ENCODE results near the gene ATP13A1. TPM values are rescaled to one million over a fixed set of nuclear protein-coding genes. Genes with fewer than 3 reads are reported as not detected.
"Not testable (repeated sequence)": the region's sequence is repeated elsewhere in the genome, so short reads cannot be mapped to it uniquely, and the experiment has no call there.

Gene ATP13A1
- 28.9 TPM for total RNA-seq

GRCh38 chr19:19663256-19664120, at the start of gene ATP13A1:
Gene ATP13A1 (minus strand): TSS chr19:19663676. CDS start chr19:19663666, 10 bp downstream.
- ATAC-seq = peak; percentile 93

- no peak for ATAC-seq
These were observed 48.7 kb upstream of the ATP13A1 start for GRCh38 chr19:19711934-19712828.

GRCh38 chr19:19711306-19711933, 47.9 kb upstream of the ATP13A1 start:
- no peak for ATAC-seq

DNA sequence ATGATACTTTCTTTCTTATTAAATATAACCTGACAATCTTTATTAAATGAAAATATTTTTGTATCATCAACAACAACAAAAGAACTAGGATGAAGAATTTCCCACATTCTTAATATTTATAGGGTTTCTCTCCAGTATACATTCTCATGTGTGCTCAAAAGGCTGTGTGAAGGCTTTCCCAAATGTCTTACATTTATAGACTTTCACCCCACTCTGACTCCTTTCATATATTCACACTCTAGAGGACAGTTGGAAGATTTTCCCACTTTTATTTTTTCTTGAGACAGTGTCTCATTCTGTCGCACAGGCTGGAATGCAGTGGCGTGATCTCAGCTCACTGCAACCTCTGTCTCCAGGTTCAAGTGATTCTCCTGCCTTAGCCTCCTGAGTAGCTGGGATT, 47.0 kb upstream of the ATP13A1 start:
- no peak for ATAC-seq

GRCh38 chr19:19704836-19705235, 41.4 kb upstream of the ATP13A1 start:
- ATAC-seq = no peak

DNA sequence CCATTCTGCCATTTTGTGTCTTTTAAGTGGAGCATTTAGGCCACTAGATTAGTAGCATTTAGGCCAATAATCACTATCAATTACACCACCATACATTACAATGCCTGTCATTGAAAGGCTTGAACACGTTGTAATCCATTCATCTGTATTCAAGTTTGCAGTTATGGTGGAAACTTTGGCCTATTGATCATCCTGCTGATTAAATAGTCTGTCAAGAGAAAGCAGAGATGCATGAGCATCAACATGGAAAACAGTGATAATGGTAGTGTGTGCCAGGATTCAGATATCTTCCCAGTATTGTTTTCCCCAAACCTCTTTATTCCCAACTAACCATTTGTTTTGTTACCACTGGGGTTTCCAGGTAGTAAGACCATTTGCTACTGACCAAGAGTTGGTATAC, 37.0 kb upstream of the ATP13A1 start:
- not testable (repeated sequence) for ATAC-seq

- ATAC-seq = no peak
These were observed 34.1 kb upstream of the ATP13A1 start for GRCh38 chr19:19697589-19697988.

- ATAC-seq = no peak
These were observed 32.9 kb upstream of the ATP13A1 start for GRCh38 chr19:19696386-19696785.

GRCh38 chr19:19691683-19692082, 28.2 kb upstream of the ATP13A1 start:
- ATAC-seq = no peak

DNA sequence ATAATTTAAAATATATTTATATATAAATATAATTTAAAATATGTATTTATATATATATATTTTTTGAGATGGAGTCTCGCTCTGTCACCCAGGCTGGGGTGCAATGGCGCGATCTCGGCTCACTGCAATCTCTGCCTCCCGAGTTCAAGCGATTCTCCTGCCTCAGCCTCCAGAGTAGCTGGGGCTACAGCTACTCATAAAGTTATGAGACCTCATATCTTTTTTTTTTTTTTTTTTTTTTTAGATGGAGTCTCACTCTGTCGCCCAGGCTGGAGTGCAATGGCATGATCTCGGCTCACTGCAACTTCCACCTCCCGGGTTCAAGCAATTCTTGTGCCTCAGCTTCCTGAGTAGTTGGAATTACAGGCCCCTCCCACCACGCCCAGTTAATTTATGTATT, 25.5 kb upstream of the ATP13A1 start:
- ATAC-seq = not testable (repeated sequence)

DNA sequence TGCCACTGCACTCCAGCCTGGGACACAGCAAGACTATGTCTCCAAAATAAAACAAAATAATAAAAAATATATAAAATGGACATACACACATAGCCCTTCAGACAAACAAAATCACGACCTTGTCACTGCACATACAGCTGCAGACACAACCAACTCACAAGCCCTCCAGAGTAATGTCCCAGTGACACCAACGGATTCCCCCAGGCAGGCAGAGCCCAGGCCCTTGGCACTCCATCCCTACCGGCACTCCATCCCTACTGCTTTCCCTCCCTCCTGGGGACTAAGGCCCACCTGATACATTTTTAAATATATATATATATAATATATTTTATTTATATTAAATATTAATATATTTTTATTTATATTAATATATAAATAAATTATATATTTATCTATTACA, 23.6 kb upstream of the ATP13A1 start:
- ATAC-seq = no peak

- no peak for ATAC-seq
These were observed 23.1 kb upstream of the ATP13A1 start for GRCh38 chr19:19686580-19686979.

- ATAC-seq = not testable (repeated sequence)
These were observed 22.6 kb upstream of the ATP13A1 start for GRCh38 chr19:19686119-19686518.

- ATAC-seq = no peak
These were observed 15.9 kb upstream of the ATP13A1 start for GRCh38 chr19:19679176-19680073.

GRCh38 chr19:19677579-19677978, 14.1 kb upstream of the ATP13A1 start:
- ATAC-seq = peak; percentile 13

DNA sequence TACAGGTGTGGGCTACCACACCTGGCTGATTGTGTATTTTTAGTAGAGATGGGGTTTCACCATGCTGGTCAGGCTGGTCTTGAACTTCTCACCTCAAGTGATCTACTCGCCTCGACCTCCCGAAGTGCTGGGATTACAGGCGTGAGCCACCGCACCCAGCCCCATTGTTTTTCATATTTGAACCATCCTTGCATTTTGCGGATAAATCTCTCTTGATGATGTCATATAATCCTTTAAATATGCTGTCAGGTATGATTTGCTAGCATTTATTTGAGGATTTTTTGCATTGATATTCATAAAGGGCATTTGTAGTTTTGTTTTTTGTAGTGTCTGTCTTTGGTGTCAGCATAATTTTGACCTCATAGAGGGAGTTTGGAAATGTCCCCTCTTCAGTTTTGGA, 10.8 kb upstream of the ATP13A1 start:
- no peak for ATAC-seq

DNA sequence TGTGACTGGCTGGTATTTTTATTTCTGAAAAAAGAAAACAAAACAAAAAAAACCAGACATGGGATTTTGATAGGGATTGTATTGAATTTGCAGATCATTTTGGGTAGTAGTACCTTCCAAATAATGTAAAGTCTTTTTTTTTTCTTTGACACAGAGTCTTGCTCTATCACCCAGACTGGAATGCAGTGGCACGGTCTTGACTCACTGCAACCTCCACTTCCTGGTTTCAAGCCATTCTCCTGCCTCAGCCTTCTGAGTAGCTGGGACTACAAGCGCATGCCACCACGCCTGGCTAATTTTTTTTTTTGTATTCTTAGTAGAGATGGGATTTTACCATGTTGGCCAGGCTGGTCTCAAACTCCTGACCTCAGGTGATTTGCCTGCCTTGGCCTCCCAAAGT, 9.3 kb upstream of the ATP13A1 start:
- no peak for ATAC-seq

DNA sequence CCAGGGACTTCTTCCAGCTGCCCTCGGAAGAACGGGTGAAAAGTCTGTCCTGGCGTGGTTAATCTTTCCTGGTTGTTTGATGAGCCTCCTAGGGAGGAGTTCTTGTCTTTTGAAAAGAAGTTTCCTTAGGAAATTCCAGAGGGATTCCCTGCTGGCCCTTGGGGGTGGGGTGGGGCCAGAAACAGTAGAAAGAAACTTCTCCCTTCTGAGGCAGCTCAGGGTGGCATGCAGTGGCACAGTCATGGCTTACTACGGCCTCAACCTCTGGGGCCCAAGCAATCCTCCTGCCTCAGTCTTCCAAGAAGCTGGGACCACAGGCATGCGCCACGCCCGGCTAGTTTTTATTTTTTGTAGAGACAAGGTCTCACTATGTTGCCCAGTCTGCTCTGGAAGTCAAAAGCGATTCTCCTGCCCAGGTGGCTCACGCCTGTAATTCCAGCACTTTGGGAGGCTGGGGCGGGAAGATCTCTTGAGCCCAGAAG, 6.6 kb upstream of the ATP13A1 start:
- no peak for ATAC-seq

GRCh38 chr19:19668230-19669012, 4.9 kb upstream of the ATP13A1 start, which contains the start of gene ZNF101:
Gene ZNF101 (plus strand): TSS chr19:19668839. CDS start chr19:19668964, 125 bp downstream.
- peak; percentile 76 for ATAC-seq

- ATAC-seq = not testable (repeated sequence)
These were observed 2.0 kb upstream of the ATP13A1 start for GRCh38 chr19:19665420-19665948.

- no peak for ATAC-seq
These were observed 613 bp downstream of the ATP13A1 start for GRCh38 chr19:19662871-19663255.

Measured in esophagus mucosa (tissue), 1 donor.